HG03097 (cell line): ENCODE data around the gene SYNCRIP.
"Not testable (repeated sequence)": the region's sequence is repeated elsewhere in the genome, so short reads cannot be mapped to it uniquely, and the experiment has no call there.

ENCODE experiments used
- ATAC-seq: cut with Tn5 transposase; IDR thresholded peaks from one replicate; pipeline ENCODE4 v1.9.1; 2021; ENCODE audit not compliant: unreplicated experiment, low FRiP score

The SYNCRIP gene

DNA sequence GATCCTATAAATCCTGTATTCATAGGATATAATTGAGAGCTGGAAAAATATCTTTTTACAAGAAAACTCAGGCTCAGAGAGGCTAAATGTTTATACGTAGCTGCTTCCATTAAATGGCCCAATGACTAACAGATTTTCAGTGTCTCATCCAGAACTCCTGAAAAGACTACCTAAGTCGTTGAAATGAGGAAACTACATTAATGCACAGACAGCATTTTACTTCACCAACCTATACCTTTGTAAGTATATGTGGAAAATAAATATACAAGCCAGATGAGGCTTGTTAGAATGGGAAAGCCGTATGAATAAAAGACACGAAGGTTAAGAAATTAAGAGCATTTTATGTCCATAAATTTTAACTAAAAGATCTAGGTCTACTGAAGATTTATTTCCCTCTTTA lies 40.6 kb downstream of the SYNCRIP start:
- no peak for ATAC-seq

GRCh38 chr6:85600713-85601313 lies 41.9 kb downstream of the SYNCRIP start:
- ATAC-seq: no peak

DNA sequence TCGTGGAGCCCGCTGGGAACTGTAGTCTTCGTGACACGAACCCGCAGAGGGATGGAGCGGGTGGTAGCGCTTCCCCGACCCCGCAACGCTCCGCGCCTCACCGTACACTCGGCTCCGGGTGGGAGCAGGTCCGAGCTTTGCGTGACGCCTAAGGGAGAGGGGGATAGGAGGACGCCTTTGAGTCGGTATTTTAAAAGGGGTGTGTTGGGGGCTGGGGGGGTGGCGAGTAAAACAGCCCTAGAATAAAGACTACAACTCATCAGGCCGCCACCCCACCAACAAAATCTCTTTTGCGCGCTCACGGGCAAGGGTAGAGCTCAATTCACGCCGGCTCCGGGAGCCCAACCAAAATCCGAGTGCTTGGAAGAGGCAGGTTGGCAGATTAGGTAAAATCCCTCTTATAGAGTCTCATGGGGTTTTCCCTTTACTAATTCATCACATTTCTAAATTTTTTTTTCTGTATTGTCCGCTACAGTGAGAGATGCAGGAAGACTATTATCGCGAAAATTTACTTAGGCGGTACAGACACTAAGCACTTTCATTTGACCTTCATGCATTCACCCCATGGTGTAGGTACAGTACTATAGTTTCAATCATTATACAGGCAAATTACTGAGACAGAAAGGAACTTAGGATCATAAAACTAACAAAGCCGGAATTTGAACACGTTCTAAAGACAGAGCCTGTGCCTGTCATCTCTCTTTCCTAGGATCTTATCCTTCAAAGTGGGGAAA lies 48.3 kb downstream of the SYNCRIP start:
- peak; percentile 4 for ATAC-seq

GRCh38 chr6:85593438-85594196 lies 49.1 kb downstream of the SYNCRIP start, which contains the start of gene SNX14:
SNX14 (minus strand) TSS chr6:85593858; CDS start chr6:85593718, 140 bp downstream.
- peak; percentile 92 for ATAC-seq

GRCh38 chr6:85592033-85592432 lies 50.7 kb downstream of the SYNCRIP start:
- no peak for ATAC-seq

GRCh38 chr6:85591207-85591606 lies 51.5 kb downstream of the SYNCRIP start:
- ATAC-seq: no peak

DNA sequence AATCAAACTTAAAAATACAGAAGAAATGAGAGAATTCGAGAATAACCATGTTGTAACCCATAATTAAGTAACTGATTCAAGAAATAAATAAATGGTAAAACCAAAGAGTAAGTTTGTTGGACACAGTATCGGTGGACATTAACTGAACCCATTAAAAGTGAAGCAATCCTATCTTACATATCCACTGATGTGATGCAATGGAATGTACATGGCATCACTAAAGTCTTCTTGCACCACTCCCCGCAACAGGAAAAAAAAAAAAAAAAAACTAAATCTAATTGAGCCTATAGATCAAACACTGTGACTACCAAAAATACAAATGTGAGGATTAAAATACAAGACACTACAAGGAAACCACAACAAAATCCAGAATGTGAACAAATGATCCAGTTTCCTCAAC lies 56.9 kb downstream of the SYNCRIP start:
- ATAC-seq: no peak

DNA sequence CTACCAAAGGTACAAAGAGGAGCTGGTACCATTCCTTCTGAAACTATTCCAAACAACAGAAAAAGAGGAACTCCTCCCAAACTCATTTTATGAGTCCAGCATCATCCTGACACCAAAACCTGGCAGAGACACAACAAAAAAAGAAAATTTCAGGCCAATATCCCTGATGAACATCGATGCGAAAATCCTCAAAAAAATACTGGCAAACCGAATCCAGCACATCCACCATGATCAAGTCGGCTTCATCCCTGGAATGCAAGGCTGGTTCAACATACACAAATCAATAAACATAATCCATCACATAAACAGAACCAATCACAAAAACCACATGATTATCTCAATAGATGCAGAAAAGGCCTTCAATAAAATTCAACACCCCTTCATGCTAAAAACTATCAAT lies 59.9 kb downstream of the SYNCRIP start:
- ATAC-seq: not testable (repeated sequence)

DNA sequence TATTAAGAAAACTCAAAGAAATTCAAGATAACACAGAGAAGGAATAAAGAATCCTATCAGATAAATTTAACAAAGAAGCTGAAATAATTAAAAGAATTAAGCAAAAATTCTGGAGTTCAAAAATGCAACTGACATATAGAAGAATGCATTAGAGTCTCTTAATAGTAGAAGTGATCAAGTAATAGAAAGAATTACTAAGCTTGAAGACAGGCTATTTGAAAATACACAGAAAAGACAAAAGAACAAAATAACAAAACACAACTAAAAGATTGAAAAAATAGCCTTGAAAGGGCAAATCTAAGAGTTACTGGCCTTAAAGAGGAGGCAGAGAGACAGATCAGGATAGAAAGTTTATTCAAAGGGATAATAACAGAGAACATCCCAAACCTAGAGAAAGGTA lies 61.1 kb downstream of the SYNCRIP start:
- no peak for ATAC-seq

DNA sequence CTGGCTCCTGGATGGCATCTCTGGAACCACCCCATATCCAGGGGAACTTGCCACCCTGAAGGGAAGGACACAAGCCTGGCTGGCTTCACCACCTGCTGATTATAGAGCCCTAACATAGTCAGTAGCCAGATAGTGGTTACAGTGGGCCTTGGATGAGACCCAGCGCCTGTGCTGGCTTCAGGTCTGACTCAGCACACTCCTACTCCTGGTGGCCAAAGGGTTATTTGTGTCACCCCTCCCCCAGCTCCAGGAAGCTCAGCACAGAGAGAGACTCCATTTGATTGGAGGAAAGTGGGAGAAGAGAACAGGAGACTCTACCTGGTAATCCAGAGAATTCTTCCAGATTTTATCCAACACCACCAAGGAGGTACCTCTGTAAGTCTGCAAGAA lies 61.8 kb downstream of the SYNCRIP start:
- ATAC-seq: no peak

DNA sequence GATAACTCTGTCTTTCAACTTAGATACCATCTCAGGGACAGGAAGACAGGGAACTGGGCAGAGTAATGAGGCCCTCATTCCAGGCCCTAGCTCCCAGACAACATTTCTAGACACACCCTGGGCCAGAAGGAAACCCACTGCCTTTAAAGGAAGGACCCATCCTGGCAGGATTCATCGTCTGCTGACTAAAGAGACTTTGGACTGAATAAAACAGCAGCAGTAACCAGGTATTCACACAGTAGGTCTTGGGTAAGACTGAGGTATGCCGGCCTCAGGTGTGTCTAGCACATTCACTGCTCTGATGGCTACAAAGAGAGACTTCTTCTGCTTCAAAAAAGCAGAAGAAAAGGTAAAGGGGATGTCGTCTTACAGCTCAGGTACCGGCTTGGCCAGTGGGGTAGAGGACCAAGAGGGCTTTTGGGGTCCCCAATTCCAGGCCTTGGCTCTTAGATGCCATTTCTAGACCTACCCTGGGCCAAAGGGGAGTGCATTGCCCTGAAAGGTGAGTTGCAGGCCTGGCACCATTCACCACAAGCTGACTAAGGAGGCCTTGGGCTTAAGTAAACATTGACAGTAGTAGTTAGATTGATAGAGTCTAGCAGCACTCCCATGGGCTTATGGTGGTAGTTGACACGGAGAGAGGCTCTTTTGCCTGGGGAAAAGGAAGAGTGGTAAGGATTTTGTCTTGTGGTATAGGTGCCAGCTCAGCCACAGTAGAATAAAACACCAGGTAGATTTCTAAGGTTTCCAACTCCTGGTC lies 62.4 kb downstream of the SYNCRIP start:
- no peak for ATAC-seq

DNA sequence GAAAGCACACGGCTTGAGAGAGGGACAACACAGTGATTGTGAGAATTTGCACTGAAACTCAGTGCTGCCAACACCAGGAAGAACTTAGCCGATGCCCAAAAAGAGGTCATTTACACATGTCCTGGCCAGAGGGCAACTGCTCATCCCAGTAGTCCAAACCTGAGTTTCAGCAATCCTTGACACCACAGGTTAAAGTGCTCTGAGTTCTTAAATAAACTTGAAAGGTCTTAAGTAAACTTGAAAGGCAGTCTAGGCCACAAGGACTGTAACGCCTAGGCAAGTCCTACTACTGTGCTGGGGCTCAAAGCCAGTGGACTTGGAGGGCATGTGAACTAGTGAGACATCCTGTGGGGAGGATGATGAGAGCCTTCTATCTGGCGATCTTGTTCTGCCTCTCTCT lies 63.1 kb downstream of the SYNCRIP start:
- no peak for ATAC-seq

- ATAC-seq: no peak
Measured at GRCh38 chr6:85576476-85576875, 66.2 kb downstream of the SYNCRIP start.

DNA sequence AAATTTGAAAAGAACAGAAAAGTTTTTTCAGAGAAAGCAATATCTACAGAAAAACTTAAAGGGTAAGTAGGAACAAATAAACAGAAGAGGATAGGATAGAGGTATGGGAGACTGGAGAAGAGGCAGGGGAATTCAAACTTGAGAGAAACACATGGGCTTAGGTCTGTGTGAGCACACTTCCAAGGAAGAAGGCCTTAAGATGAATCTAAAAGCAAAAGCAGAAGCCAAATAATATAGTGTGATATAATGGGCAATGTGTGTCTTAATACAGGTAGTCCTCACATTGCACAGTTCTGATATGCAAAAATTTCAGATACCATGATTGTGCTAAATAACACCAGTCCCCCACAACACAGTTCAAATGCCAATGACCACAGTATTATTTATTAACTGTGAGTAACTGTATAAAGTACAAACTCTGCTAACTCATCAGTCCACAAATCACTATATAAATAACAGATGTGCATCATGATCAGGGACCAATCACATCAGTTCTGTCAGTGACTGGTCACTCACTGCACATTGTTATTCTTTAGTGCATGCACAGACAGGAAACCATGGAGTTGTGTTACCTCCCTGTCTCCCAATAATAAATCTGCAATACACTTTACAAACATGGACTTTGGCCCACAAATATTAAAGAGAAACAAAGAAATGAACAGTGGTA lies 67.6 kb downstream of the SYNCRIP start:
- ATAC-seq: no peak

DNA sequence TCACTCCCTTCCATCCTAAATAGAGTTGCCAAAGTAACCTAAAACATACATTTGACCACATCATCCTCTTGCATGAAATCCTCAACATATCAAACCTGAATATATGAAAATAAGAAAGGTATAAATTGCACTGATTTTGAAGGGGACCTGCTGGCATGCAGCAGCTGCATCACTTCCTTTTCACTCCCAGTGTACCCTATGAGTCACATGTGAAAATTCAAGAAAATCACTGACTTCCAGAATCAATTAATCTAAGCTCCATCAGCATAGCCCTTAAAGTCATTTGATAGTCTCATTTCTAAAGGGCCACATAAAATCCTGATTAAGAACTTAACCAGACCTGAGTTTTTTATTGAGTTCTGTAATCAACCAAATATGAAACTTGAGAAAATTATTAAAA lies 73.4 kb downstream of the SYNCRIP start:
- no peak for ATAC-seq

DNA sequence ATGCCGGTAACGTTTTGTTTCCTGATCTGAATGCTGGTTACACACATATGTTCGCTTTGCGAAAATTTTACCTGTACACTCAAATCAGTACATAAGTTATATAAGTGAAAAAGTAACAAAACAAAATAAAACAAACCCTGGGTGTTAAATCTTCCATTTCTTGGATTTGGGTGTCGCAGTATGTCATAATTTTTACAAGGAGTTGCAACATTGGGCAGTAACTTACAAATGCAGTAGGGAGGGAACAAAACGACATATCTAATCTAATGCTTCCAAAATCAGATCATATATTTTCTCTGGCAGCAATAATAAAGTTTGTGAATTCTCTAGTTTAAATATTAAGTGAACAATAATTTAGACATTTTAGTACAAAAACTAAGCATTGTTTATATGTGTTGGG lies 74.3 kb downstream of the SYNCRIP start:
- ATAC-seq: no peak

DNA sequence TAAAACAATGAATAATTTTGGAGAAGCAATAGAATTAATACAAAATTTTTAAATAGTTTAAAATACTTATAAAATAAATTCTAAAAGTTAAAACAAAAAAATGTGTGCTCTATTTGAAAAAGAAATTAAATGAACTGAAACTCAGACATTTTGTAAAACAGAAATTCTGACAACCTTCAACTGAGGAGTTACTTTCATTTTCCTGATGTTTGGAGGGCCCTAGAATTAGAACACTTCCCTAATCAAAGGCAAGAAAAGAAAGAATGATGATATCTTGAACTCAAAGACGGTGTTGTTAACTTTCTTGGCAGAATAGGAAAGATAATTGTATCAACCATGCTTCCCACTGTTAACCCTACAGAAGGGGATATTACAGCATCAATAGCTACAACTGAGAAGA lies 77.0 kb downstream of the SYNCRIP start:
- no peak for ATAC-seq

DNA sequence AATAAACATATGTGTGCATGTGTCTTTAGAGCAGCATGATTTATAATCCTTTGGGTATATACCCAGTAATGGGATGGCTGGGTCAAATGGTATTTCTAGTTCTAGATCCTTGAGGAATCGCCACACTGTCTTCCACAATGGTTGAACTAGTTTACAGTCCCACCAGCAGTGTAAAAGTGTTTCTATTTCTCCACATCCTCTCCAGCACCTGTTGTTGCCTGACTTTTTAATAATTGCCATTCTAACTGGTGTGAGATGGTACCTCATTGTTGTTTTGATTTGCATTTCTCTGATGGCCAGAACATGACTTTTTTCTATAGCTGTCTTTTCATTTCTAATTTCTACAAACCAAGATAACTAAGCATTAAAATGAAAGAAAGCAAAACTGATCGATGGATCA lies 78.5 kb downstream of the SYNCRIP start:
- not testable (repeated sequence) for ATAC-seq
